T-helper 22 cell (primary cell): ENCODE data around the gene HEPACAM.
A peak's percentile ranks its signal among the peaks of the same experiment; 100 is the strongest.

Source experiments
- DNase-seq: peaks from one replicate; pipeline ENCODE4 v3.0.0-alpha.2; 2020; ENCODE audit warnings: low read depth

The HEPACAM gene

GRCh38 chr11:124884869-124885479 is 50.9 kb downstream of the HEPACAM start:
- no peak for DNase-seq

GRCh38 chr11:124884340-124884739 is 51.5 kb downstream of the HEPACAM start:
- no peak for DNase-seq

- DNase-seq: no peak
These were observed 53.3 kb downstream of the HEPACAM start for GRCh38 chr11:124882339-124883071.

- DNase-seq: no peak
These were observed 54.9 kb downstream of the HEPACAM start for GRCh38 chr11:124880958-124881357.

GRCh38 chr11:124880290-124880611 is 55.6 kb downstream of the HEPACAM start:
- DNase-seq: no peak

DNA sequence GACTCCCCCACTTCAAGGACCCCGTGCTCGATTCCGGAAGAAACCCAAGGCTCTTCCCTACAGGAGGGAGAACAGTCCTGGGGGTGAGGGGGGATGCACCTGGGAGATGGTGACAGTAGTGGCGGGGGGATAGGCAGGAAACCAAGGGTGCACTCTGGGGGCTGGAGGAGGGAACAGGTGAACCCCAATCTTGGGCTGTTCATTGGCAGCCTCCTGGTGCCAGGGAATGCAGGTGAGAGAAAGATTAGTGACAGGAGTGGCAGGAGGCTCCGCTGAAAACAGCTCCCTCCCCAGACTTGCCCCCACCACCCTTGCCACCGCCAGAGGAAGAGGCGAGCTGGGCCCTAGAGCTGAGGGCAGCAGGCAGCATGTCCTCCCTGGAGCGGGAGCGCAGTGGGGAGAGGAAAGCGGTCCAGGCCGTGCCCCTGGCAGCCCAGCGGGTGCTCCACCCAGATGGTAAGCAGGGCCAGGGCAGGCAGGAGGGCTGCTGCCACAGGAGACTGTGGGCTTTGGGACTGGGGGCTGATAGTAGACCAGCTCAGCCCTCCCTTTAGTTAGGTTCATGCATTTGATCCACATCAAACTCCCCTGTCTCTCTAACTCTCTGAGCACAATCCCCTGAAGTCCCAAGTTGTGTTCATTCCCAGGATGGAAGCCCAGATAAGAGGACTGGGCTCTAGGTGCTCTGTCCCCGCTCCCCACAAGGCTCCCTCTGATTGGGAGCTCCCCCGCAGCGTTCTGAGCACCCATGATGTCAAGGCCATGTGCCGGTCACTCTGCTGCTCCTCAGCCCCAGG is 56.2 kb downstream of the HEPACAM start:
- DNase-seq: no peak

DNA sequence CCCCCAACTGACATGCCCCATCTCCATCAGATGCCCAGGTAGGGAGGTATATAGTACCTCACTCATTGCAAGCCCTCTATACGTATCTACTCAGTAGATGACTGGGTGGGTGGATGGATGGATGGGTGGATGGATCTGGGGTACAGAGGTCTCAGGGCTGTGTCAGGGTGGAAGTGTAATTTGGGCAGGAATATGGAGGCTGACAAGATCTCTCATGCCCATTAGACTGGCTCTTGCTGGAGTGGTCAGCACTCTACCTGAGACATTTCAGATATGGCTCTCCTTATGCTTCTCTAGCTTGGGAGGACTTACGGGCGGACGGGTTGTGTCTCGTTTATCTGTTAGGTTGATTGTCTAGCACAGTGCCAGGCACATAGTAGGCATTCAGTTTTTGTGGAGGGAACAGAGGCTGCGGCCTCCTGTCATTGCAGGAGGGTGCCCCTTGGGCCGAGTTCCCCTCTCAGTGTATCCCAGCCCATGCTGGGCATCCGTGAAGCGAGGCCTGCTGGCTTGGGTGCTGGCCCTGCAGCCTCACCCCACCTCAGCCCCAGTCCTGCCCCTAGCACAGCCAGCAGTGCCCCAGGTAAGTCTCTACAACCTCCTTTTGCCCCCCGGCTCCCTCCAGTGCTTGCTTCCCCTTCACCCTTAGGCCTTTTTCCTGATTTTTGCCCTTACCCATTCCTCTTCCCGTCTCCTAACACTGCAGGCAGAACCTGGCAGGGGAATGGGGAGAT is 56.9 kb downstream of the HEPACAM start:
- DNase-seq: no peak

DNA sequence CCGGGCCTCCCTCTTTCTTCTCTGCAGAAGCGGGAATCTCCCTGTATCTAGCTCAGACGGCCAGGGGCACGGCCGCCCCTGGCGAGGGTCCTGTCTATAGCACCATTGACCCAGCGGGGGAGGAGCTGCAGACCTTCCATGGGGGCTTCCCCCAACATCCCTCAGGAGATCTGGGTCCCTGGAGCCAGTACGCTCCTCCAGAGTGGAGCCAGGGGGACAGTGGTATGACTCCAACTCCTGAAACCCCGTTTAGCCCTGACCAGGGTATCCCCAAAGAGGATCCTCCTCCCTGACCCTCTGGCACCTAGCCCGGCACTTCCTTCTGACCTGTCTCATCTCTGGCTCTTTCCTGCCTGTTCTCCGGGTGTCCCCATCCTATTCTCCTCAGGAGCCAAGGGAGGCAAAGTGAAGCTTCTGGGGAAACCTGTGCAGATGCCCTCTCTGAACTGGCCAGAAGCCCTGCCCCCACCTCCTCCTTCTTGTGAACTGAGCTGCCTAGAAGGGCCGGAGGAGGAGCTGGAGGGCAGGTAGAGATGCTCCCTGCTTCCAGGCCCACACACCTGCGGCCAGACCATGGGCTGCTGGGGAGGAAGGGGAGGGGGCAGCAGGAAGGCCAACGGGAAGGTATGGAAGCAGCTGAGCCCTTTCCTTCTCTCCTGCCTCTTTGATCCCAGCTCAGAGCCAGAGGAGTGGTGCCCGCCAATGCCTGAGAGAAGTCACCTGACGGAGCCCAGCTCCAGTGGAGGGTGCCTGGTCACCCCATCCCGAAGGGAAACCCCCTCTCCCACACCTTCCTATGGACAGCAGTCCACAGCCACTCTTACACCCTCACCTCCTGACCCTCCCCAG is 57.7 kb downstream of the HEPACAM start:
- DNase-seq: no peak

GRCh38 chr11:124877631-124877909 is 58.3 kb downstream of the HEPACAM start:
- DNase-seq: no peak

DNA sequence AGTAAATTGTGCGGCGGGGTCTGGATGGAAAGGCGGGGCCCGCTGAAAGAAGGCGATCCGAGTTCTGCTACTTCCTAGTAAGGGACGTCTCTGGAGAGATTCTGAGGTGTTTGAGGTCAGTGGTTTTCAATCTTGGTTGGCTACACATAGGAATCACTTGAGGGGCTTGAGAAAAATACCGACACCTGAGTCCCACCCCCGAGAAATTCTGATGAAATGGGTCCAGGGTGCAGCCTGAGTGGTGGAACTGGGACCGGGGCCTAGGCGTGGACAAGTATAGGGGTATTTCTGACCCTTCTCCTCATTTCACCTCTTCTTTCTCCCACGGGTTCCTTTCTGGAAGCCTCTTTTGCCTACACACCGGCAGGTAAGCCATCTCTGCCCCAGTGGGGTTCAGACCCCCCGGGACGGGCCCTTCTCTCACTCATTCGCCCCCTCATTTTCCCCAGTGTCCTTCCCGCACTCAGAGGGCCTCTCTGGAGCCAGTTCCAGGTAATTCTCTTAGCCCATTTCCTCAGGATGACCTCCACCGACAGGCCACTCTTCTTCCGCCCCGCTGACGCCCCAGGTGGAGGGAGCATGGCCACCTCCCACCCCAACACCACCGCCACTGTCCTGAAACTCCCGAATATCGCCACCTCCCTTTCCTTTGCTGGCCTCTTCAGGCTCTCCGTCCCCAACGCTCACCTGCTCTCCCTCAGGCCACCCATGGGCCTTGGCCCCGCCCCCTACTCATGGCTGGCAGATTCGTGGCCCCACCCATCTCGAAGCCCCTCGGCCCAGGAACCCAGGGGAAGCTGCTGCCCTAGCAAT is 58.8 kb downstream of the HEPACAM start:
- no peak for DNase-seq

GRCh38 chr11:124875943-124876817 is 59.7 kb downstream of the HEPACAM start:
- DNase-seq: peak; percentile 41

GRCh38 chr11:124875401-124875800 is 60.4 kb downstream of the HEPACAM start:
- DNase-seq: no peak

DNA sequence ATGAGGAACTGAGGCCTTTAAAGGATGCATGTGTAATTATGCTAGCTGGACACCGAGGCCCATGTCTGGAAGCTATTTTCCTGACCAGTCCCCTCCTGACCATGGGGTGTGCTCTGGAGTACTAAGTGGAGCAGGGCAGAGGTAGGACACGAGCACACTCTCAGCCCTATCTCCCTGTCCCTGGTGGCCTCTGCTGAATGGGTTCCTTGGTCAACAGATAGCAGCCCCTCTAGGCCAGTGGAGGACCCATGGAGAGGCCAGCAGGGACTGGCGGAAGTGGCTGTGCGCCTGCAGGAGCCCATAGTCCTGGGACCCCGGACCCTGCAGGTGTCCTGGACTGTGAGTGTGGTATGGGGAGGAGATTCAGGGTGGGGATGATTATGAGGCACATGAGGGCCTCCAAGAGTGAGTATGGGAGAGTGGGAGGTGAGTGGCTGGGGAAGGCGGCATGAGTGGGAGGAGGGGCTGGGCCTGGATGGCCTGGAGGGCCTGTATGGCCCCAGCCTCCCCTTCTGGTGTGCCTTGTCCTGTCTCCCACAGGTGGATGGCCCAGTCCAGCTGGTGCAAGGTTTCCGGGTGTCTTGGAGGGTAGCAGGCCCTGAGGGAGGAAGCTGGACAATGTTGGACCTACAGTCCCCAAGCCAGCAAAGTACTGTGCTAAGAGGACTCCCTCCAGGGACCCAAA is 61.1 kb downstream of the HEPACAM start:
- no peak for DNase-seq

DNA sequence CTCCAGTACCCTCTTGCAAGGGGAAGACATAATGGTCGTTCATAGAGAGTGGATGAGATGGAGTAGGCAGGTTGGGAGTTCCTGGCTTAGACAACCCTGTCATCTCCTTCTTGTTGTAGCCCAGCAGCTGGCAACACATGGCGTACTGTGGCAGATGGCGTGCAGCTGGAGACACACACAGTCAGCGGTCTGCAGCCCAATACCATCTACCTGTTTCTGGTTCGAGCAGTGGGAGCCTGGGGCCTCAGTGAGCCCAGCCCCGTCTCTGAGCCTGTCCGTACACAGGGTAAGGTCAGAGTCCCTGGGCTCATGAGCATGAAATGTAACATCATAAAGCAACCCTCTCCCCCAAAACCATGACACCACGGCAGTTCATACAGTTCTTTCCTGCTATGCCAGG is 61.9 kb downstream of the HEPACAM start:
- DNase-seq: no peak

GRCh38 chr11:124872741-124873140 is 63.1 kb downstream of the HEPACAM start:
- no peak for DNase-seq

- no peak for DNase-seq
These were observed 63.6 kb downstream of the HEPACAM start for GRCh38 chr11:124872280-124872679.

GRCh38 chr11:124870430-124870829 is 65.4 kb downstream of the HEPACAM start:
- DNase-seq: no peak

GRCh38 chr11:124869856-124870387 is 65.9 kb downstream of the HEPACAM start:
- no peak for DNase-seq

- no peak for DNase-seq
These were observed 66.5 kb downstream of the HEPACAM start for GRCh38 chr11:124869331-124869730.
